K562 (cell line): Measurements from ENCODE around the gene STARD13. TPM values are rescaled to one million over a fixed set of nuclear protein-coding genes. Genes with fewer than 3 reads are reported as not detected.

Experiments
- ATAC-seq: fragments of 200-7000 bp; cut with Tn5 transposase; 3 replicates; pipeline ENCODE4 v1.9.1; 2020; ENCODE audit warnings: moderate library complexity
- BruUV-seq: library from RNA; stranded (reverse); fragments of 400-500 nt; replicated peaks from 2 replicates; lab custom pipeline; 2021; lab: Mats Ljungman, UMichigan
- CTCF ChIA-PET: fragments of 300-600 bp; formaldehyde crosslinking; extraction: SDS; loops from one replicate; lab custom pipeline; 2021; ENCODE audit warnings: low intra/inter-chr PET ratio; lab: Yijun Ruan, JAX
- POLR2A ChIA-PET: fragments of 300-600, 350-650 bp; sonication (Branson Sonifier 250); formaldehyde crosslinking; extraction: SDS; loops from one replicate; lab custom pipeline; 2021; ENCODE audit warnings: antibody characterized with exemption, inconsistent platforms; lab: Yijun Ruan, JAX
- DNase-seq, 4 experiments: peaks; one replicate each; pipeline versions ENCODE4 v3.0.0 to v3.0.0-alpha.2; 2011 to 2018; ENCODE audit warnings: low spot score in 3 of 4, mixed read lengths in 3 of 4; ENCODE audit errors: extremely low read depth in 1 of 4
- FAIRE-seq: peaks from 2 replicates; lab custom pipeline; 2011; peaks lifted over from hg19 to GRCh38; lab: Jason Lieb, UNC
- H2AFZ ChIP-seq: 2 replicates; pipeline ENCODE4 v1.6.0; 2011; ENCODE audit warnings: low read depth, low read length, control low read depth, inconsistent platforms
- H3K27ac ChIP-seq: fragments of 200-600 bp; 3 replicates; pipeline ENCODE4 v1.8.0; 2011; ENCODE audit warnings: low read depth, mild to moderate bottlenecking, control low read depth, inconsistent platforms, low read length, moderate library complexity, mixed read lengths; ENCODE audit errors: extremely low read depth
- H3K27me3 ChIP-seq, 2 experiments: fragments of 300-600 bp in 1 of 2; 2 replicates in 1 of 2; 3 replicates in 1 of 2; pipeline versions ENCODE4 v1.6.0 to v1.8.0; 2011; ENCODE audit warnings: inconsistent platforms in 2 of 2, low read length in 2 of 2, mild to moderate bottlenecking in 1 of 2, mixed read lengths in 1 of 2, moderate library complexity in 1 of 2; ENCODE audit not compliant: control insufficient read depth in 2 of 2, insufficient read depth in 2 of 2
- H3K36me3 ChIP-seq: fragments of 300-600 bp; 3 replicates; pipeline ENCODE4 v1.8.0; 2011; ENCODE audit warnings: mild to moderate bottlenecking, low read length, inconsistent platforms; ENCODE audit not compliant: control insufficient read depth, insufficient read depth
- H3K4me1 ChIP-seq, 2 experiments: fragments of 200-600 bp in 1 of 2; replicated peaks in 1 of 2; 2 replicates in 1 of 2; 3 replicates in 1 of 2; pipeline versions ENCODE4 v1.5.1 to v1.8.0; 2011; ENCODE audit warnings: inconsistent platforms in 2 of 2, low read length in 2 of 2, mild to moderate bottlenecking in 1 of 2, mixed read lengths in 1 of 2, moderate library complexity in 1 of 2; ENCODE audit not compliant: control insufficient read depth in 2 of 2, insufficient read depth in 2 of 2
- H3K4me2 ChIP-seq: 2 replicates; pipeline ENCODE4 v1.6.1; 2011; ENCODE audit warnings: low read length, control low read depth, inconsistent platforms, mixed read lengths; ENCODE audit not compliant: insufficient read depth
- H3K4me3 ChIP-seq: fragments of 200-600 bp; sonication (generic), shearing (Covaris generic); 2 replicates; pipeline ENCODE4 v1.5.1; 2016; ENCODE audit warnings: control low read depth, inconsistent platforms
- H3K79me2 ChIP-seq: fragments of 200-600 bp; 3 replicates; pipeline ENCODE4 v1.8.0; 2011; ENCODE audit warnings: low read length, inconsistent platforms; ENCODE audit not compliant: control insufficient read depth, insufficient read depth
- H3K9ac ChIP-seq, 2 experiments: 2 replicates each; pipeline versions ENCODE4 v1.6.0 to v1.6.1; 2011; ENCODE audit warnings: low read depth in 2 of 2, low read length in 2 of 2, control low read depth in 1 of 2, inconsistent platforms in 1 of 2, mild to moderate bottlenecking in 1 of 2, mixed read lengths in 1 of 2; ENCODE audit not compliant: insufficient read depth in 1 of 2
- H3K9me1 ChIP-seq: one replicate; pipeline ENCODE4 v1.6.0; 2011; ENCODE audit warnings: inconsistent platforms, mild to moderate bottlenecking, low read length, moderate library complexity; ENCODE audit not compliant: control insufficient read depth, insufficient read depth
- H3K9me3 ChIP-seq: replicated peaks from 2 replicates; pipeline ENCODE4 v1.5.1; 2011; ENCODE audit warnings: low read depth, low read length, inconsistent platforms; ENCODE audit not compliant: control insufficient read depth, insufficient read depth
- H4K20me1 ChIP-seq: replicated peaks from 2 replicates; pipeline ENCODE4 v1.6.1; 2011; ENCODE audit warnings: low read length, inconsistent platforms, mixed read lengths; ENCODE audit not compliant: control insufficient read depth, insufficient read depth
- FIP1L1 ChIP-seq: fragments of 200-400 bp; formaldehyde crosslinking; IDR thresholded peaks from 2 replicates; pipeline ENCODE4 v1.6.1; 2018; ENCODE audit warnings: mild to moderate bottlenecking, low read depth, low read length; ENCODE audit not compliant: poor library complexity, severe bottlenecking
- HEY1 ChIP-seq: fragments of 250-450 bp; sonication (Bioruptor Pico); IDR thresholded peaks from 2 replicates; pipeline ENCODE4 v1.5.0; 2020; ENCODE audit warnings: mild to moderate bottlenecking, moderate library complexity, borderline replicate concordance
- KDM2B ChIP-seq: fragments of 250-450 bp; sonication (Bioruptor Pico); IDR thresholded peaks from 2 replicates; pipeline ENCODE4 v1.8.0; 2021; ENCODE audit warnings: mild to moderate bottlenecking, moderate library complexity
- LCOR ChIP-seq: sonication (generic); formaldehyde crosslinking; IDR thresholded peaks from 2 replicates; pipeline ENCODE4 v1.8.0; 2022; ENCODE audit warnings: mild to moderate bottlenecking, missing genetic modification reagents
- MYC ChIP-seq, 2 experiments: fragments of 250-450 bp in 1 of 2; sonication (Bioruptor Pico) in 1 of 2; IDR thresholded peaks; 2 replicates each; pipeline versions ENCODE4 v1.5.1 to v1.6.1; 2012 to 2021; ENCODE audit warnings: low read depth in 2 of 2, borderline replicate concordance in 1 of 2, improper control_type of control experiment in 1 of 2, low read length in 1 of 2, mild to moderate bottlenecking in 1 of 2, moderate library complexity in 1 of 2
- PHTF2 ChIP-seq: fragments of 250-450 bp; sonication (Bioruptor Pico); IDR thresholded peaks from 2 replicates; pipeline ENCODE4 v1.5.0; 2021; ENCODE audit warnings: mild to moderate bottlenecking
- SAP30 ChIP-seq: fragments of 200-600 bp; sonication (generic); IDR thresholded peaks from 2 replicates; pipeline ENCODE4 v1.6.1; 2012; ENCODE audit warnings: borderline replicate concordance, low read depth, mild to moderate bottlenecking, moderate library complexity, low read length, control low read depth, inconsistent platforms; ENCODE audit not compliant: insufficient read depth, poor library complexity, severe bottlenecking
- ZFPM2 ChIP-seq: fragments of 250-450 bp; sonication (Bioruptor Pico); IDR thresholded peaks from 2 replicates; pipeline ENCODE4 v1.5.1; 2022; ENCODE audit warnings: mild to moderate bottlenecking
- WGBS: fragments of 100-300 bp; shearing (Covaris generic); methylation state at CpG from one replicate; pipeline ENCODE4 v1.1.6; 2016; ENCODE audit warnings: low coverage, mixed read lengths; ENCODE audit not compliant: insufficient coverage; ENCODE audit errors: missing lambda C conversion rate; 5-methylcytosine and 5-hydroxymethylcytosine counted together
- in situ Hi-C: fragments of 300-500 bp; cut with MboI; formaldehyde crosslinking; loops from 4 replicates; pipeline ENCODE4 v1.15.0; 2018; ENCODE audit warnings: inconsistent platforms, mixed read lengths
- intact Hi-C: fragments of 100-400 bp; cut with micrococcal nuclease; formaldehyde crosslinking; loops from 2 replicates; pipeline ENCODE4 v1.14.2; 2022
- polyA plus RNA-seq, 8 experiments: library from polyadenylated mRNA; depleted of rRNA in 4 of 8; stranded (reverse) in 5 of 8; unstranded in 3 of 8; fragments of >200 nt; fragmentation: Nextera tagmentation in 2 of 8; fragmentation: Illumina TruSeq in 1 of 8; extraction: Ambion mirVana in 2 of 8; extraction: Trizol in 1 of 8; gene quantifications; 2 replicates each; pipeline versions ENCODE4 v1.2.1 to v1.2.3, GENCODE V29; 2011 to 2014; ENCODE audit warnings: inconsistent platforms in 1 of 8, missing spikeins in 1 of 8
- total RNA-seq, 7 experiments: library from RNA; depleted of rRNA in 6 of 7; stranded (reverse); fragments of >200 nt in 6 of 7; fragmentation: Illumina TruSeq in 2 of 7; extraction: Trizol in 2 of 7; gene quantifications; 2 replicates each; pipeline versions ENCODE4 v1.2.1 to v1.2.3, GENCODE V29; 2011 to 2021; ENCODE audit warnings: low replicate concordance in 1 of 7
- TF ChIP-seq, protein P1 (sequence below): sonication (generic); formaldehyde crosslinking; IDR thresholded peaks from 2 replicates; pipeline ENCODE4 v1.9.0; 2022; ENCODE audit warnings: mild to moderate bottlenecking, missing genetic modification reagents
- TF ChIP-seq, protein P2 (sequence below): fragments of 250-450 bp; sonication (Bioruptor Pico); IDR thresholded peaks from 2 replicates; pipeline ENCODE4 v1.5.0; 2021

STARD13 gene
- total and polyA plus RNA-seq, 9 of the 15 experiments (the other 6 are each of a cell fraction or from before 2014, with no cell fraction given), result 0.11 TPM; not detected in 8

DNA sequence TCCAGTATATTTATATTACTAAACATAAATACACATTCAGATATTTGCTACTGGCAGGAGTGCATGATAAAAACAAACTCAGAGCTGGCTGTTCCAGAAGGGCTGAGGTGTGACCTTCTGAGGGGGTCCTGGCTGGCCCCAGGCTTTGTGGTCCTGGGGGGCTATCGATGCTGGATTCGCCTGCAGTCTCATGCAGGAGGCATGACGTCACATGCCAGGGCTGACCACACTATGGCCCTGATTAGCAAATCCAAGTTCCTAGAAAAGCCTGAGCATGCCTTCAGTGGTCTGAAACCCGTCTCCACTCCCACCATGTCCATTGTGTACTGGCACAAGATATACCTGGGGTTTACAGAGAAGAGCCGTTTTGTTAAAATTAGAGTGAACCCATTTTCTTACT lies 171.4 kb downstream of the STARD13 start:
- intact Hi-C loops (no loop called here), in situ Hi-C loops (no loop called here)
- no peaks in the 10 kb centered on the region for H4K20me1 ChIP-seq
- no peaks in the 10 kb centered on the region for H3K27me3 ChIP-seq
- H3K36me3 ChIP-seq, result no peaks in the 10 kb centered on the region
- H3K27ac ChIP-seq, result no peak overlapping the region
- CTCF ChIA-PET, result no interaction called here
- POLR2A ChIA-PET, result no interaction called here
- H3K4me2 ChIP-seq, result no peak overlapping the region
- DNase-seq (no peak), ATAC-seq (no peak), FAIRE-seq (no peak)
- H3K4me3 ChIP-seq, result no peak overlapping the region
- no peaks in the 10 kb centered on the region for H3K79me2 ChIP-seq
- TF ChIP-seq MYC (IDR thresholded peaks at IDR 0.05; ENCODE audit: low read depth, low read length) (no peak), MYC (CRISPR knock-in tag; IDR thresholded peaks at IDR 0.05; ENCODE audit: borderline replicate concordance, low read depth) (no peak), SAP30 (no peak), ZFPM2 (CRISPR knock-in tag) (no peak), KDM2B (CRISPR knock-in tag) (no peak), FIP1L1 (no peak), LCOR (no peak), HEY1 (no peak), PHTF2 (no peak)
- TF ChIP-seq, protein P1, sequence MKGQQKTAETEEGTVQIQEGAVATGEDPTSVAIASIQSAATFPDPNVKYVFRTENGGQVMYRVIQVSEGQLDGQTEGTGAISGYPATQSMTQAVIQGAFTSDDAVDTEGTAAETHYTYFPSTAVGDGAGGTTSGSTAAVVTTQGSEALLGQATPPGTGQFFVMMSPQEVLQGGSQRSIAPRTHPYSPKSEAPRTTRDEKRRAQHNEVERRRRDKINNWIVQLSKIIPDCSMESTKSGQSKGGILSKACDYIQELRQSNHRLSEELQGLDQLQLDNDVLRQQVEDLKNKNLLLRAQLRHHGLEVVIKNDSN, result no peak
- TF ChIP-seq, protein P2, sequence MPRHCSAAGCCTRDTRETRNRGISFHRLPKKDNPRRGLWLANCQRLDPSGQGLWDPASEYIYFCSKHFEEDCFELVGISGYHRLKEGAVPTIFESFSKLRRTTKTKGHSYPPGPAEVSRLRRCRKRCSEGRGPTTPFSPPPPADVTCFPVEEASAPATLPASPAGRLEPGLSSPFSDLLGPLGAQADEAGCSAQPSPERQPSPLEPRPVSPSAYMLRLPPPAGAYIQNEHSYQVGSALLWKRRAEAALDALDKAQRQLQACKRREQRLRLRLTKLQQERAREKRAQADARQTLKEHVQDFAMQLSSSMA (CRISPR knock-in tag), result no peak
- WGBS, result 0% methylated on average over 4 of the region's 5 CpGs
- no peak overlapping the region for H3K9ac ChIP-seq
- no peak overlapping the region for H2AFZ ChIP-seq
- no peaks in the 10 kb centered on the region for H3K4me1 ChIP-seq
- BruUV-seq, result no TSS peak
- no peaks in the 10 kb centered on the region for H3K9me1 ChIP-seq
- H3K9me3 ChIP-seq, result no peaks in the 10 kb centered on the region
